ENCODE data around the gene FSTL5.

FSTL5 gene

GRCh38 chr4:161664740-161665139 is 499.1 kb downstream of the FSTL5 start:
- DNase-seq, result no peak

DNA sequence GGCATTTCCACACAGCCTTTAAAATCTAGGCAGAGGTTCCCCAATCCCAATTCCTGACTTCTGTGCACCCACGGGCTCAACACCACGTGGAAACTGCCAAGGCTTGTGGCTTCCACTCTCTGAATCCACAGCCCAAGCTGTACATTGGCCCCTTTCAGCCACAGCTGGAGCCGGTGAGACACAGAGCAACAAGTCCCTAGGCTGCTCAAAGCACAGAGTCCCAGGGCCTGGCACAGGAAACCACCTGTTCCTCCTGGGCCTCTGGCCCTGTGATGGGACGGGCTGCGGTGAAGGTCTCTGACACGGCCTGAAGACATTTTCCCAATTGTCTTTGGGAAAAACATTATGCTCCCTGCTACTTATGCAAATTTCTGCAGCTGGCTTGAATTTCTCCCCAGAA is 500.0 kb downstream of the FSTL5 start:
- no peak for DNase-seq

DNA sequence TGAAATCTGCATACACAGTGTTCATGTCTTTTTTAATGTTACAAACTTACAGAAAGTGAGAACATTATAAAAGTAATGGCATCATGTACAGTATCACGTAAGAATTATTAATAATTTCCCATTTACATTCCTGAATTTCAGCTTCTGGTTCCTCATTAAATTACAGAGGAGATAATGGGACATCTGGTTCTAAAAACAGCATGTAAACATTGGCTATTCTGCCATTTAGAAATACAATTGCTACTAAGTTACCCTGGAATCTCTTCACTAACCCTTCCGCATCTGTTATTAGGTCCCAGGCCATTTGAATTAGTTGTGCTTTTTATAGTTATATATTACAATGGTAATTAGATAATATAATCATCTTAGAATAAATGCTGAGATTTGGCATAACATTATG is 505.1 kb downstream of the FSTL5 start:
- DNase-seq, result no peak

DNA sequence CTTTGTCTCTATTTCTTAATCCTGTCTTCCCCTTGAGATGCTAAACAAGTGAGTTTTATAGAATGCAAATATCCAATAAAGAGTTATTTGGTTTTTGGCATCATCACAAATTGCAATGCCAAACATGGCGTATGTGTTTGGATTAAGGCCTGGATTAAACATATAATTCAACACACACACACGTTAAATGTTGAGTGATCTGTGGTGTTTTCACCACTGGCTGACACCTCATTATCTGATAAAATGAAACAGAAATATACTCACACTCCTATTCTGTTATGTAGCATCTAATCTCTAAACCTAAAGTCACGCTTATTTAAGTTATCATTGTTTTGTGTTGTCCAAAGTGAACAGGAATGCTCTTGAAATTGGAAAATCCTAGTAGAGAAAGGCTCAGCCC is 506.2 kb downstream of the FSTL5 start:
- DNase-seq, result no peak

- no peak for DNase-seq
Measured at GRCh38 chr4:161656594-161656993, 507.2 kb downstream of the FSTL5 start.

DNA sequence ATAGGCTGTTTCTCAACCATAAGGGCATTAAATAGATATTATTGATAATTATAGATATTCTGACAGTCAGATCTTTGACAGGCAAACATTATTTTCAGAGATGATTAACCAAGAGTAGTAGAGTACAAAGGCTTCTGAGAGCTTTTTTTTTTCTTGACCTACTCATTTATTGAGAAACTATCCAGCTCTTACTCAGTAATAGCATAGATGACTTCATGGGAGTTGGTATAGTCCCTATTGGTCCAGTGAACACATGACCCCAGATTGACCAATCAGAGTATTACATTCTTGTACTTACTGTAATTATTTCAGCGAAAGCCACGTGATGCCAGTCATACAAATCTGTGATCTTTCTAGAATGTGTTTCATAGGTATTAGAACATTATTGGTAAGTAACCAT is 508.7 kb downstream of the FSTL5 start:
- DNase-seq, result no peak

DNA sequence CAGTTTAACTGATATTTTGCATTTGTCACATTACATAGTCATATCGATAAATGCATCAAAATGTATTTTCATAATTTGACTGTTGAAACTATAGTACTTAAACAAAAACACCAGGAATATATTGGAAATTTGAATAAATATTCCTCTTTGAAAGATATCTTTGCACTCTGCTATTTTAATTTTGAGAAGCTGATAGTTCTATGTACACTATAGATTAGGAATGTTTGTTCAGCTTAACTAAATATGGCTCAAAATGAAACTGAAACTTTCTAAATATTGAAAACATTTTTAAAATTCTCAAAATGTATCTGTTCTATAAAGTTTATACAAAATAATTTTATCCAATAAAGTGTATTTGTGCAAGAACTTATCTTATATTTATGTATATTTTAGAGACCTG is 510.1 kb downstream of the FSTL5 start:
- DNase-seq, result no peak

GRCh38 chr4:161651586-161651985 is 512.2 kb downstream of the FSTL5 start:
- DNase-seq, result no peak

GRCh38 chr4:161650812-161651211 is 513.0 kb downstream of the FSTL5 start:
- DNase-seq, result no peak

DNA sequence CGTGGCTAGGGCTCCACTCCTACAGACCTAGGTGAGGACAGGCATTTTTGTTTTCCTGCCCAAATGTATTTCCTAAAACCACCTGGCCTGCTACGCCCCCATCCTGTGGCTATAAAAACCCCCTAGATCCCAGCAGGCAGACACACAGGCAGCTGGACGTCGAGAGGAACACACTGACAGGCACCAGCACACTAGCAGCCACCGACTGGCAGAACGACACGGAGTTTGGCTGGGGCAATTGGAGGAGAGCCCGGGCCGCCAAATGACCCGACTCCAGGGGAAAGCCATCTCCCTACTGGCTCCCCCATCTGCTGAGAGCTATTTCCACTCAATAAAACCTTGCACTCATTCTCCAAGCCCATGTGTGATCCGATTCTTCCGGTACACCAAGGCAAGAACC is 516.0 kb downstream of the FSTL5 start:
- DNase-seq, result no peak

GRCh38 chr4:161642708-161643107 is 521.1 kb downstream of the FSTL5 start:
- no peak for DNase-seq

DNA sequence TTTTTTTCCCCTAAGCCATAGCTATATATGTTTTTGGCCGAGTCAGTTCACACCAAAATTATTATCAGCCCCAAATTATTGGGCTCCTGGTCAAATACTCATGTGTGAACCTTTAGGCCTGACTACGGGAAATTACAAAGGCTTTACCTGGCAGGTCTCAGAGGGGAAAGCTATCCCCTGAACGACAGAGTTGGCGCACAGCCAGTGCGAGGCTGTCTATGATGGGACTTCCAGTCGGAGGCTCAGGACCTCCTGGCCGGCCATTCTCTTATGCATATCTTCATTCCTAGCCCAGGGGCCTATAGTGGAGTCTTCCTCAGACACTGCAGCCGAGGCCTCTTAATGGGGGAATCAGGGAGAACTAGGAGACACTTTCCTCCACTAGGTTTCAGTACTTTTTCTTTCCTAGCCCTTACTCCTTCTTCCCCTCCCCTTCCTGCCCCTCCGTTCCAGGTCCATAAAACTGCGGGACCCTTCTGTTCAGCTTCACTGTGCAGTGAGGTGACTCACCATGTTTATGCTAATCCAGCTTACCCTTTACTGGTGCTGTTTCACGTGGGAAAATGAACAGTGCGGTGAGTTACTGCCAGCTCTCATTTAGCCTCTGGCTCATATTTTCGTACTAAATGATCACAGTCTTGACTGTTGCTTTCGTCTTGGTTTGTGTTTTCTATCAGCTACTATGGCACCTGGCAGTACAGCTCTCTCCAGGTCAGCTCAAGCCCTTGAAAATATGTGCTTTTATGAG is 533.9 kb downstream of the FSTL5 start:
- no peak for DNase-seq

- DNase-seq, result no peak
Measured at GRCh38 chr4:161604516-161605300, 559.1 kb downstream of the FSTL5 start.

GRCh38 chr4:161601011-161601410 is 562.8 kb downstream of the FSTL5 start:
- no peak for DNase-seq

- no peak for DNase-seq
Measured at GRCh38 chr4:161595230-161595771, 568.5 kb downstream of the FSTL5 start.

- DNase-seq, result no peak
Measured at GRCh38 chr4:161585011-161585410, 578.8 kb downstream of the FSTL5 start.

GRCh38 chr4:161583549-161583948 is 580.3 kb downstream of the FSTL5 start:
- DNase-seq, result no peak

DNA sequence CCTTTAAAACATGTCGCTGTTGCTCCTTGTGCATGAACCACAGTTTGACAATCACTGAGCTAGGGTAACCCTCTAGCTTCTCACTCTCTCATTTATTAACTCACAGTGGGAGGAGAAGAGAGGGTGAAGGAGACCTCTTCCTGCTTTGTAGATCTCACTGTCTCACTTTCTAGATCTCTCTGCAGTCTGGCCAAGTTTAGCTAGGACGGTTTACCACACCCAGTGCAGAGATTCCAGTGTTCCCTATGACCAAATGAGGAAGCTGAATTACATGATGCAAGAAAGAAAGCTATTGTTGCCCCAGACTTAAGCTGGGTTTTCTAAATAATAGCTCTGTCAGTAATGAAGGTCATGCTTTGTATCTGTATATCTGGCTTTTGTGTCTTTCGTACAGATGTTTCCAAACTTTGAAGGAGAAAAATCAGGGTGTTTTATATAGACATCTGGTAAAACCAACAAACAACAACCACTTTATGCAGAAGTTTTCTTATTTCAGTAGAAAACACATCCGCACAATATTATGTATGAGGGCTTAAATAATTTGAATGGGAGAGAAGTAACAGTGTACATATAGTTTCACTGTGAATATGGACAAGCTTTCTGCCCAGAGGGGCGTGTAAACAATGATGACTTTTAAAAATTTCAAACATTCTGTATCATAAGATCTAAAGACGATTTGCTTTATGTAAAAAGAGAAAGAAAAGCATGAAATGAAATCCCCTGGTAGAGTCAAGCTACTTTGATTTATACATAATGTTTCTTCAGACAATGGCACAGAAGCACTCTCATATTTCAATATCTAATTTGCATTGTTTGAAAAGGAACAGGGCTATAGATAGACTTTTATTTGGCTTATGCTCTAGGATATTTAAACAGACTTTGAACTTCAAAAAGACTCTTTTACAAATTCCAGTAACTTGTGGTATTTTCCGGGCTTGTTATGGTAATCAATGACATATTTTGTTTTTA is 582.3 kb downstream of the FSTL5 start:
- no peak for DNase-seq

- no peak for DNase-seq
Measured at GRCh38 chr4:161577579-161578301, 586.1 kb downstream of the FSTL5 start.

- DNase-seq, result no peak
Measured at GRCh38 chr4:161573836-161574235, 590.0 kb downstream of the FSTL5 start.

GRCh38 chr4:161564230-161564834 is 599.5 kb downstream of the FSTL5 start:
- DNase-seq, result no peak
